Aorta (tissue), 5 donors: ENCODE results near the gene ADD3. TPM values are rescaled to one million over a fixed set of nuclear protein-coding genes. Genes with fewer than 3 reads are reported as not detected.

Source experiments
- ATAC-seq: fragments of 200-7000 bp; cut with Tn5 transposase; one replicate; pipeline ENCODE4 v1.9.1; 2022; ENCODE audit warnings: moderate library complexity; ENCODE audit not compliant: low FRiP score
- DNase-seq, 2 donors: peaks; one replicate each; pipeline ENCODE4 v3.0.0-alpha.2; 2020
- H3K27ac ChIP-seq, 2 donors: one replicate each; pipeline ENCODE4 v1.5.1; 2013; ENCODE audit warnings: low read length in 2 of 2, mild to moderate bottlenecking in 2 of 2, moderate library complexity in 2 of 2, control low read depth in 1 of 2, inconsistent platforms in 1 of 2, low read depth in 1 of 2
- H3K27me3 ChIP-seq, 2 donors: one replicate each; pipeline ENCODE4 v1.6.1; 2013; ENCODE audit warnings: control low read depth in 1 of 2, low read length in 1 of 2, mild to moderate bottlenecking in 1 of 2, moderate library complexity in 1 of 2; ENCODE audit not compliant: insufficient read depth in 2 of 2, control insufficient read depth in 1 of 2
- H3K36me3 ChIP-seq, 2 donors: one replicate each; pipeline ENCODE4 v1.6.1; 2013; ENCODE audit warnings: control low read depth in 1 of 2, low read length in 1 of 2, mild to moderate bottlenecking in 1 of 2; ENCODE audit not compliant: insufficient read depth in 2 of 2, control insufficient read depth in 1 of 2
- H3K4me1 ChIP-seq, 2 donors: one replicate each; pipeline ENCODE4 v1.6.1; 2013; ENCODE audit warnings: low read length in 2 of 2, control low read depth in 1 of 2, mild to moderate bottlenecking in 1 of 2, moderate library complexity in 1 of 2; ENCODE audit not compliant: insufficient read depth in 2 of 2, control insufficient read depth in 1 of 2
- H3K4me3 ChIP-seq, 2 donors: one replicate each; pipeline ENCODE4 v1.5.1; 2013; ENCODE audit warnings: low read length in 2 of 2, control low read depth in 1 of 2, mild to moderate bottlenecking in 1 of 2
- H3K9me3 ChIP-seq: one replicate; pipeline ENCODE4 v1.6.1; 2013; ENCODE audit warnings: mild to moderate bottlenecking, low read length; ENCODE audit not compliant: control insufficient read depth
- WGBS, 2 donors: extraction: QIAGEN DNeasy Blood & Tissue Kit; methylation state at CpG; one replicate each; pipeline ENCODE4 v1.1.7; 2013; 5-methylcytosine and 5-hydroxymethylcytosine counted together
- intact Hi-C, 2 donors: fragments of 100-400 bp; cut with DNase I; formaldehyde crosslinking; loops; one replicate each; pipeline versions ENCODE4 v1.14.2 to v1.15.0; 2022
- polyA plus RNA-seq, 2 donors: library from polyadenylated mRNA; stranded (reverse); fragments of 200-250 nt; gene quantifications; one replicate each; pipeline ENCODE4 v1.2.3, GENCODE V29; 2013
- total RNA-seq, 2 donors: library from RNA; stranded (reverse); fragmentation: NEBNext Ultra II Directional; extraction: Animal tissue kit (Norgen Biotek cat#: 25700); gene quantifications; one replicate each; pipeline ENCODE4 v1.2.1, GENCODE V29; 2021
- donor health status: healthy with polysubstance abuse.
- donor health status: Bipolar disorder and iron deficiency.
- donor health status: DM: no; HTN: no; CAD: no.
- donor health status: DM: no; HTN: no; CAD: no.
- donor health status: DM: yes; HTN: yes; CAD: no.

The ADD3 gene
- total and polyA plus RNA-seq, 4 donors, result 41.1 to 197 (median 106) TPM

DNA sequence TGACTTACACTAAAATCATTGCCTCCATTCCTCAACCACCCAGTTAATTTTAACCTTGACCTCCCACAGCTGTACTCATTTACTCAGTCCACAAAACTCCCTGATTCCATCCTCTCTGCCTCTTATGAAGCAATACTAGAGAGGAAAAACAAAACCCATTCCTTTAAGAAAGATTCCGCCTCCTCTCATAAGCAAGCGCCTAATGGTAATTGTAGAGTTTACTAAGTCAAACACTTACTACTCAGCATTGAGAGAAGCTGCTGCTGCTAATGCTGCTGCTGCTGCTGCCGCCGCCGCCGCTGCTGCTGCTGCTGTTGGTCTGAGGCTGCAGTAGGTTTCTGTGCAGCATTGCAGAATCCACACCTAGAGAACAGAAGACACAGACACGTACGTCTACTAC is 2.1 kb upstream of the ADD3 start:
- WGBS, 2 donors, result 3 to 6% methylated on average over 8 of the region's 8 CpGs
- no peaks in the 10 kb centered on the region for H3K27me3 ChIP-seq
- peak overlapping the region; percentile 60 to 96 for H3K27ac ChIP-seq
- H3K9me3 ChIP-seq, result no peaks in the 10 kb centered on the region
- peak overlapping the region; percentile 27 to 88 for H3K4me3 ChIP-seq
- H3K4me1 ChIP-seq, result peaks cover 0 to 6% of the 10 kb centered on the region in 2 donors
- peak in 1 of 2 donors; percentile 51 for DNase-seq
- H3K36me3 ChIP-seq, result no peaks in the 10 kb centered on the region
- intact Hi-C loops, result loop anchor here (5.0 to 10.0 kb wide), 4 partner anchors 38 to 219 kb away; no protein-coding TSS in a partner anchor
- no peak for ATAC-seq

DNA sequence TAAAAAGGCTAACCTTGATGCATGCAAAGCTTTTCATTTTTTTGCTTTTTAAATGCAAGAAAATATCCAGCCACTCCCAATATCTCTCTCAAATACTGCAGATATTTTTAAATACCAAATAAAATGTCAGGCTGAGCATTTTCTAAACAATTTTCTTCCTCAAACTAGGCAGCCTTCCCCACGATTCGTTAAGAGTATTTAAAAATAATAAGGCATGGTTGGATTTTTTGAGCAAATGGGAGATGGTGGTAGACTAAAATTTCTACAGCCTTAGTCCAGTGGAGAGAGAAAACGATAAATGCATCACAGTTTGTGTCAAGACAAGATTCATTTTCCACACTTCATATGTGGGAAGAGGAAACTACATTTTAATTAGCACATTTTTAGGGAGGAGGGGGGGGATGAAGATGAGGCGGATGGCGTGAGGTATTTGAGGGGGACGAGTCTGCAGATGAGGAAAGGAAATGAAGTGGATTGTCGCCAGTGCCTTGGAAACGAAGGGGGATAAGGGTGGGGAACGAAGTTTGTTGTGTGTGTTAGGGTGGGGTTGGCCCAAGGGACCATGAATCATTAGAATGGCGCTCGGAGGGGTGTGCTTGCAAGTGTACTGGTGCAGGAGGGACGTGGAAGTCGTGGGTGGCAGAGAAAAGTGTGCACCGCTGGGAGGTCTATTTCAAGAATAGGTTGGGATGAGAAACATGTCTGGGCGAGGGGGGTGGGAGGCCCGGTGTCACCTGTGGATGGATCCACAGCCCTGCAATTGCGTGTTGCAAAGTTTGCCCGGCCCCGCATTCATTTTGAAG is 1.2 kb upstream of the ADD3 start:
- Histone ChIP-seq H3K27me3 (no peaks in the 10 kb centered on the region), H3K36me3 (no peaks in the 10 kb centered on the region), H3K4me1 (peaks cover 0 to 6% of the 10 kb centered on the region in 2 donors), H3K9me3 (no peaks in the 10 kb centered on the region), H3K4me3 (peak overlapping the region; percentile 27 to 88), H3K27ac (peak overlapping the region; percentile 57 to 96)
- WGBS, 2 donors, result 3% methylated on average over 19 of the region's 19 CpGs
- ATAC-seq, result peak; percentile 55
- peak; percentile 84 to 86 for DNase-seq
- intact Hi-C loops, result loop anchor here (5.0 to 10.0 kb wide), 4 partner anchors 39 to 218 kb away; no protein-coding TSS in a partner anchor

DNA sequence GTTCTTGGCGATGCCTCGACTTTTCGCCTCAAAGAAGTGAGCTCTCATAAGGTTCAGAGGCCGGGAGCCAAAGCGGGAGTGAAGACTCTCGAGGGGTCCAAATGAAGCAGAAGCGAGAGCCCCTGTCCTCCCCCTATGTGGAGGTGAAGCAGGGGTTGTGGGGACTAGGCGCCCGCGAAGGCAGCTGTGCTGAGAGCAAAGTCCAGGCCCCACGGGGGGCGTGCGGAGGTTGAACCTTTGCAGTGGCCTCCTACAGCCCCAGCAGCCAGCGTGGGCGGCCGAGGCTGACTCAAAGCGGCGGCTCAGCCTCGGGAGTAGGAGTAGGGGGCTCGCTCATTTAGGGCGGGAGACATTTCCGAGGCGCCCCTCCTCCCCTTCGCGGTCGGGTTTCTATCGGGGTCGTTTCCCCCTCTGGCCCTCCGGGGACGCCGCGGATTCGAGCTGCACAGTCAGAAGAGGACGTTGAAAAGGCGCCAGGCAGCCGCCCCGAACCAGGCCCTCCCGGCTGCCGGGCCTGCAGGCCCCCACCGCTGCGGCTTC is 553 bp upstream of the ADD3 start:
- no peaks in the 10 kb centered on the region for H3K36me3 ChIP-seq
- peak overlapping the region; percentile 50 to 96 for H3K27ac ChIP-seq
- peak overlapping the region; percentile 27 to 88 for H3K4me3 ChIP-seq
- peak; percentile 73 for ATAC-seq
- peaks cover 0 to 6% of the 10 kb centered on the region in 2 donors for H3K4me1 ChIP-seq
- H3K9me3 ChIP-seq, result no peaks in the 10 kb centered on the region
- intact Hi-C loops, result loop anchor here (5.0 to 10.0 kb wide), 4 partner anchors 40 to 218 kb away; no protein-coding TSS in a partner anchor
- WGBS, 2 donors, result 1 to 2% methylated on average over 39 to 41 of the region's 41 CpGs
- no peaks in the 10 kb centered on the region for H3K27me3 ChIP-seq
- peak in 1 of 2 donors; percentile 82 for DNase-seq

DNA sequence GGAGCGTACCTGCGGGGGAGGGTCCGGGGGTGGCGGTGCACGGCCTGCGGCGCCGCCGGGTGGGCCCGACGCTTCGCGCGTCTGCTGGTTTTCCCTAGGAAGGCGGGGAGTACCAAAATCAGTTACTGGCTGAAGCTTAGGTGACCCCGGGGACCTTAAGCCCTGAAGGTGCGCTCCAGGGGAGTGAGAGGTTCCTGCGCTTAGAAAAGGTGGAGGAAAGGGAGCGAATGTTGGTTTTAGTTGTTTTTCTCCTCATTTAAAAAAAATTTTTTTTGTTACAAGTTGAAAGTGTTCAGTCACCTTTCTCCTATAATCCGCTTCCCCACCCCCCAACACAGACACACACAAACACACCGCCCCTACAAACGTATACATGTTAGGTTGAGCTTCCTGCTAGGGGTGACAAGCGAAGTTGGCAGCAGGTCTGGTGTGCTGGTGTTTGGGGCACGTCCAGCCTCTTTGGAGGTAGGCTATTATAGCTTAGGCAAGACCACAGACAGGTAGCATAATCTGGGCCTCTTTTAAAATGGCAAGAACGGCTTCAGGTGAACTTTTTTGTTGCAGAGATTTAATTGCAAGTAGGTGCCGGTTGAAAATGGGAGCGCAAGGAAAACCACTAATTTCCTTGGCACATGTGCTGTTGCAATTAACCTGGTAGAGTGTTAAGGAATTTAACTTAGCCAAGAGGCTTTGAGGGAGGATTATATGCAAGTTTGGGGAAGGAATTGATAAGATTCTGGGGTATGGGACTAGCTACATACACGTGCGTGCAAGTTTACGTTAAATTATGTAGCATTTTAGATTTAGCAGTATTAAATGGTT is 945 bp downstream of the ADD3 start:
- H3K27ac ChIP-seq, result peak overlapping the region; percentile 50 to 62
- H3K27me3 ChIP-seq, result no peaks in the 10 kb centered on the region
- H3K4me1 ChIP-seq, result peaks cover 0 to 6% of the 10 kb centered on the region in 2 donors
- WGBS, 2 donors, result 1% methylated on average over 28 to 30 of the region's 30 CpGs
- peak; percentile 0 for ATAC-seq
- no peaks in the 10 kb centered on the region for H3K36me3 ChIP-seq
- peak in 1 of 2 donors; percentile 52 for DNase-seq
- peak overlapping the region; percentile 76 to 88 for H3K4me3 ChIP-seq
- H3K9me3 ChIP-seq, result no peaks in the 10 kb centered on the region
- intact Hi-C loops, result loop anchor here (5.0 to 10.0 kb wide), 4 partner anchors 41 to 216 kb away; no protein-coding TSS in a partner anchor

DNA sequence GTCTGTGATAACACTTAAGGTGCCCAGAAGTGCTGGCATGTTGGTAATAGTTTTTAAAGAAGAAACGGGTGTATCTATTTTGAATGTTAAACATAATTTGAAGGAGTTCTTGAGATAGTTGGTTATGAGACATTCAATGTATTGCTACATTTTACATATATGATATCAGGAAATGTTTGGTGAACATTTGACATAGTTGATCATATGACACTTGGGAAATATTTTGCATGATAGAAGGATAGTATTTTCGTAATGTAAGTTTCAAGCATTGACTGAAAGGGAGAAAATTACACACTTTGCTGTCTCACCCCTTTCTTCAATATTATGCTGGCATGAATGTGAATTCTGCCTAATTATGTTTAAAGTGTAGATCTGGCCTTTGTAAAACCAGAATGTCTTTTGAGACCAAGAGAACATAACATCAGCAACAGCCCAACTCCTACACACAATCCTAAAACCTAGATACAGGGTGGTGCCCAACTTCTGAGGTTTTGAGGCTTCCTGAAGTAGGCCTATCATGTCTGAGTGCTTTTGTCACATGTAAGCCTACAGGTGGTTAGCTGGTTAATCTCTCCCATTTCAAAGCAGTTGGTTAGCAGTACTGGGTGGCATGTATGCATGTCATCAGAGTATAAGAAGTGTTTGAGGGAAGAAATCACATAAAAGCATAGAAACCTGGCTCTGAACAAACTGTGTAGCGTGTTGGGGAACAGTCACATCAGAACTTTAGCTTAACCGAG is 2.1 kb downstream of the ADD3 start:
- Histone ChIP-seq H3K27me3 (no peaks in the 10 kb centered on the region), H3K4me1 (peaks cover 0 to 6% of the 10 kb centered on the region in 2 donors), H3K36me3 (no peaks in the 10 kb centered on the region), H3K27ac (peak overlapping the region; percentile 4 to 37), H3K9me3 (no peaks in the 10 kb centered on the region), H3K4me3 (peak overlapping the region in 1 of 2 donors; percentile 37)
- ATAC-seq, result no peak
- WGBS, 2 donors, result 6 to 14% methylated on average over 4 of the region's 4 CpGs
- intact Hi-C loops, result loop anchor here (5.0 to 10.0 kb wide), 4 partner anchors 43 to 215 kb away; no protein-coding TSS in a partner anchor
- no peak for DNase-seq

DNA sequence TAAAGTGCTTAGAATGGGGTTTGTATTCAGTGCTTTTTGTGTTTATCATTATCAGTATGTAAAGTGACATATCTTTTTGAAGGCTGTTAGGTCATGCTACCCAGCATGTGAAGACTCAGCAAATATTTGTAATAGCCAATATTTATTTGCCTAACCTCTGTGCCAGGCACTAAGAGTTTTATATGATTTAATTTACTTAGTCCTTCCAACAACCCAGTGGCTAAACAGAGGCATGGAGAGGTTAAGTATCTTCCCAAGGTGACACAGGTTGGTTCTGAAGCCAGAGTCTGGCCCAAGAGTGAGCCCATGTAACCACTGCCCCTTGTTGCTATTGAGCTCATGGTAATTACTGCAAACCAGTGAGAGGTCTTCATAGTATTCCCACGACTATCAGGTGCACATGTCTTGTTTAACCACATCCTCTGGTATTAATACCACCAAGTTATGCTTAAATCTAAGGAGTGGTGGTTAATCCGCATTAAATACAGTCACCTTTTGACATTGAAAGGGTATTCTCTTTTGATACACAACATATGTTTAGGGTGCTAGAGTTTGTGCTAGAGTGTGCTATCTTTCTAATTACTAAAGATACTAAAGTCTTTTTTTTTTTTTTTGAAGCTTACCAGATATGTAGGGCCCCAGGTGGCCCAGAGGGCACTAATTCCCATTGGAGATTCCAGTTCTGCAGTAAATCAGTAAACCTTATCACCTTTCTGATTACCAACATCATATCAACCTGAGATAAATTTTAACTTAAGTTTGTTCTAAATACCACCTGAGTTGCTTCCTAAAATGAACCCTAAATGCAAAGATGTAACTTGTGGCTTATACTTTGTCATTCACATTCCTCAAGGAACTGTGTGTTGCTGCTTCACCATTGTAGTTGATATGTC is 2.9 kb downstream of the ADD3 start:
- ATAC-seq, result no peak
- peak overlapping the region in 1 of 2 donors; percentile 37 for H3K4me3 ChIP-seq
- no peak overlapping the region for H3K27ac ChIP-seq
- no peaks in the 10 kb centered on the region for H3K9me3 ChIP-seq
- H3K27me3 ChIP-seq, result no peaks in the 10 kb centered on the region
- H3K4me1 ChIP-seq, result peaks cover 0 to 6% of the 10 kb centered on the region in 2 donors
- no peak for DNase-seq
- intact Hi-C loops, result no loop called here
- no peaks in the 10 kb centered on the region for H3K36me3 ChIP-seq
- WGBS, 2 donors, result 35 to 38% methylated on average over 2 of the region's 2 CpGs

DNA sequence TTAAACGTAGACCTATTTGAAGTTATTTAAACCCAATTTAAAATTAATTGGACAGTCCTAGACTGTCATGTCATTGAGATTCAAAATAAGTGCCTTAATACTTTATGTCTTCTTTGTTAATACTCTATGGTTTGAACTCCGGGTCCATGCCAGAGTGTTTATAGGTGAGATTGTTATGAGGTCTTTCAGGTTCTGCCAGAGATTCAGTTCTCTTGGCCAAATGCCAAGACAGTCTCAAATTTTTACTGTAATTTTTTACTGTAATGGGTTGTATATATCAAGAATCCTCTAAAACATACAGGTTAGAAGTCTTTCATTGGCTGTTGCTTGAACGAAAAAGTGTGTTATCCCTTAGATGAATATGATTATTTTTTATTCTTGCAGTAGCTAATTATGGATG is 3.9 kb downstream of the ADD3 start:
- H3K9me3 ChIP-seq, result no peaks in the 10 kb centered on the region
- WGBS, 2 donors, result 22 to 24% methylated on average over 3 of the region's 3 CpGs
- ATAC-seq (no peak), DNase-seq (no peak)
- no peak overlapping the region for H3K4me3 ChIP-seq
- H3K27ac ChIP-seq, result no peak overlapping the region
- no peaks in the 10 kb centered on the region for H3K27me3 ChIP-seq
- H3K4me1 ChIP-seq, result peaks cover 4 to 6% of the 10 kb centered on the region in 2 donors
- H3K36me3 ChIP-seq, result no peaks in the 10 kb centered on the region
- intact Hi-C loops, result no loop called here
